HEK293 (cell line): ENCODE measurements around the gene PDE1C.

Experiments used
- CTCF ChIA-PET: fragments of 350-600 bp; formaldehyde crosslinking; extraction: SDS; loops from one replicate; lab custom pipeline; 2021; ENCODE audit warnings: antibody characterized with exemption; lab: Yijun Ruan, JAX
- POLR2A ChIA-PET: fragments of 300-600 bp; formaldehyde crosslinking; extraction: SDS; loops from one replicate; lab custom pipeline; 2020; ENCODE audit warnings: antibody characterized with exemption, inconsistent platforms; lab: Yijun Ruan, JAX
- H3K27ac ChIP-seq: fragments of 200-500 bp; sonication (Bioruptor generic); 2 replicates; pipeline ENCODE4 v1.5.1; 2014; ENCODE audit warnings: low read depth, low read length, control low read depth, inconsistent platforms; ENCODE audit errors: extremely low read depth
- H3K36me3 ChIP-seq, 2 experiments: fragments of 200-500 bp in 1 of 2; sonication (Bioruptor generic) in 1 of 2; 1 replicate in 1 of 2; 2 replicates in 1 of 2; pipeline ENCODE4 v1.5.1; 2014 to 2017; ENCODE audit warnings: inconsistent platforms in 2 of 2, low read length in 2 of 2; ENCODE audit not compliant: control insufficient read depth in 2 of 2, insufficient read depth in 1 of 2
- H3K4me1 ChIP-seq: fragments of 200-500 bp; sonication (Bioruptor generic); 2 replicates; pipeline ENCODE4 v1.5.1; 2014; ENCODE audit warnings: mild to moderate bottlenecking, low read length, inconsistent platforms; ENCODE audit not compliant: control insufficient read depth, insufficient read depth
- H3K4me3 ChIP-seq: 2 replicates; pipeline ENCODE4 v1.5.1; 2011; ENCODE audit warnings: low read depth, mild to moderate bottlenecking, control low read depth, low read length, moderate library complexity
- H3K9me3 ChIP-seq: fragments of 200-500 bp; sonication (Bioruptor generic); 2 replicates; pipeline ENCODE4 v1.5.1; 2014; ENCODE audit warnings: low read depth, low read length, inconsistent platforms; ENCODE audit not compliant: control insufficient read depth, insufficient read depth
- GLI2 ChIP-seq: fragments of 450-650 bp; formaldehyde crosslinking; IDR thresholded peaks from 2 replicates; pipeline ENCODE4; 2017; ENCODE audit warnings: missing biosample characterization, missing genetic modification characterization, low read depth, borderline replicate concordance
- GLI4 ChIP-seq: fragments of 450-650 bp; formaldehyde crosslinking; IDR thresholded peaks from 2 replicates; pipeline ENCODE4 v1.5.1; 2016; ENCODE audit warnings: missing biosample characterization, missing genetic modification characterization
- GLIS1 ChIP-seq: fragments of 450-650 bp; formaldehyde crosslinking; IDR thresholded peaks from 2 replicates; pipeline ENCODE4 v1.5.1; 2016; ENCODE audit warnings: missing biosample characterization, missing genetic modification characterization
- GLIS2 ChIP-seq: fragments of 450-650 bp; formaldehyde crosslinking; IDR thresholded peaks from 2 replicates; pipeline ENCODE4 v1.5.1; 2016; ENCODE audit warnings: missing biosample characterization, missing genetic modification characterization
- KLF1 ChIP-seq: fragments of 450-650 bp; formaldehyde crosslinking; IDR thresholded peaks from 2 replicates; pipeline ENCODE4 v1.5.1; 2016; ENCODE audit warnings: missing biosample characterization, missing genetic modification characterization
- ZBTB1 ChIP-seq: fragments of 450-650 bp; formaldehyde crosslinking; IDR thresholded peaks from 2 replicates; pipeline ENCODE4 v1.5.1; 2016; ENCODE audit warnings: missing biosample characterization, missing genetic modification characterization
- ZFP41 ChIP-seq: fragments of 450-650 bp; formaldehyde crosslinking; IDR thresholded peaks from 2 replicates; pipeline ENCODE4 v1.5.1; 2016; ENCODE audit warnings: missing biosample characterization, missing genetic modification characterization, borderline replicate concordance
- ZNF112 ChIP-seq: fragments of 450-650 bp; formaldehyde crosslinking; IDR thresholded peaks from 2 replicates; pipeline ENCODE4 v1.5.0; 2017; ENCODE audit warnings: missing biosample characterization, missing genetic modification characterization
- ZNF16 ChIP-seq: fragments of 450-650 bp; formaldehyde crosslinking; IDR thresholded peaks from 2 replicates; pipeline ENCODE4 v1.5.1; 2016; ENCODE audit warnings: low read depth, missing biosample characterization, missing genetic modification characterization
- ZNF416 ChIP-seq: fragments of 450-650 bp; formaldehyde crosslinking; IDR thresholded peaks from 2 replicates; pipeline ENCODE4 v1.5.1; 2016; ENCODE audit warnings: missing biosample characterization, missing genetic modification characterization
- ZNF473 ChIP-seq: fragments of 450-650 bp; formaldehyde crosslinking; IDR thresholded peaks from 2 replicates; pipeline ENCODE4 v1.5.1; 2017; ENCODE audit warnings: missing biosample characterization, missing genetic modification characterization
- ZNF48 ChIP-seq: fragments of 450-650 bp; formaldehyde crosslinking; IDR thresholded peaks from 2 replicates; pipeline ENCODE4 v1.5.1; 2016; ENCODE audit warnings: missing biosample characterization, missing genetic modification characterization
- ZNF501 ChIP-seq: fragments of 450-650 bp; formaldehyde crosslinking; IDR thresholded peaks from 2 replicates; pipeline ENCODE4 v1.5.1; 2016; ENCODE audit warnings: missing biosample characterization, missing genetic modification characterization
- ZNF521 ChIP-seq: fragments of 450-650 bp; formaldehyde crosslinking; IDR thresholded peaks from 2 replicates; pipeline ENCODE4 v1.5.1; 2017; ENCODE audit warnings: missing biosample characterization, mild to moderate bottlenecking, missing genetic modification characterization
- ZNF555 ChIP-seq: fragments of 450-650 bp; formaldehyde crosslinking; conservative IDR thresholded peaks from 2 replicates; pipeline ENCODE4 v1.5.1; 2017; ENCODE audit warnings: missing biosample characterization, mild to moderate bottlenecking, missing genetic modification characterization, inconsistent platforms
- ZNF561 ChIP-seq: fragments of 450-650 bp; IDR thresholded peaks from 2 replicates; pipeline ENCODE4 v1.5.1; 2018; ENCODE audit warnings: missing biosample characterization, missing genetic modification characterization, borderline replicate concordance
- ZNF621 ChIP-seq: fragments of 450-650 bp; formaldehyde crosslinking; IDR thresholded peaks from 2 replicates; pipeline ENCODE4 v1.5.1; 2017; ENCODE audit warnings: missing biosample characterization, missing genetic modification characterization
- ZNF654 ChIP-seq: fragments of 450-650 bp; formaldehyde crosslinking; IDR thresholded peaks from 2 replicates; pipeline ENCODE4 v1.5.1; 2016; ENCODE audit warnings: low read depth, missing biosample characterization, missing genetic modification characterization
- ZNF664 ChIP-seq: fragments of 450-650 bp; formaldehyde crosslinking; IDR thresholded peaks from 2 replicates; pipeline ENCODE4 v1.5.1; 2016; ENCODE audit warnings: missing biosample characterization, missing genetic modification characterization
- ZNF707 ChIP-seq: fragments of 450-650 bp; formaldehyde crosslinking; IDR thresholded peaks from 2 replicates; pipeline ENCODE4 v1.5.1; 2016; ENCODE audit warnings: missing biosample characterization, missing genetic modification characterization
- ZNF768 ChIP-seq: fragments of 450-650 bp; formaldehyde crosslinking; IDR thresholded peaks from 2 replicates; pipeline ENCODE4 v1.5.1; 2018; ENCODE audit warnings: missing biosample characterization, mild to moderate bottlenecking, missing genetic modification characterization
- ZNF792 ChIP-seq: fragments of 450-650 bp; formaldehyde crosslinking; IDR thresholded peaks from 2 replicates; pipeline ENCODE4 v1.5.1; 2016; ENCODE audit warnings: missing biosample characterization, missing genetic modification characterization
- ZNF843 ChIP-seq: fragments of 450-650 bp; formaldehyde crosslinking; IDR thresholded peaks from 2 replicates; pipeline ENCODE4 v1.5.1; 2016; ENCODE audit warnings: missing biosample characterization, missing genetic modification characterization
- TF ChIP-seq, protein P1 (sequence below): fragments of 450-650 bp; formaldehyde crosslinking; IDR thresholded peaks from 2 replicates; pipeline ENCODE4 v1.5.1; 2016; ENCODE audit warnings: missing biosample characterization, missing genetic modification characterization
- TF ChIP-seq, protein P2 (sequence below): fragments of 450-650 bp; formaldehyde crosslinking; IDR thresholded peaks from 2 replicates; pipeline ENCODE4 v1.5.1; 2016; ENCODE audit warnings: missing biosample characterization, missing genetic modification characterization, borderline replicate concordance

PDE1C gene

DNA sequence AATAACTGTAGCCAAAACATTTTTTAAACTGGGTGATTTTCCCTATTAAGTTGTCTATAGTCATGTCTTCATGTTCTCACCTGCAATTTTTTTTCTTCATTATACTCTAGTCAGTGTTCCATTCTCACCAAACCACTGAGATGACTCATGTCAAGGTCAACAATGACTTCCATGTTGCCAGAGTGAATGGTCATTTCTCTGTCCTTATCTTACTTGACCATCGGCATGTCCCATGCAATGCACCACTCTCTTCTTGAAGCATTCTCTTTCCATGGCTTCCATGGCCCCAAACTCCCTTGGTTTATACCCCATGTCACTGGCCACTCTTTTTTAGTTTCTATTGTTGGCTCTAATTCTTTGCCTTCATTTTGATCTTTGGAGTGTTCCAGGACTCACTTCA, 209.3 kb downstream of the PDE1C start (continued):
- TF ChIP-seq GLIS2 (tag by site-specific recombination) (no peak), KLF1 (tag by site-specific recombination) (no peak), ZBTB1 (tag by site-specific recombination) (no peak), ZNF621 (tag by site-specific recombination) (no peak)

DNA sequence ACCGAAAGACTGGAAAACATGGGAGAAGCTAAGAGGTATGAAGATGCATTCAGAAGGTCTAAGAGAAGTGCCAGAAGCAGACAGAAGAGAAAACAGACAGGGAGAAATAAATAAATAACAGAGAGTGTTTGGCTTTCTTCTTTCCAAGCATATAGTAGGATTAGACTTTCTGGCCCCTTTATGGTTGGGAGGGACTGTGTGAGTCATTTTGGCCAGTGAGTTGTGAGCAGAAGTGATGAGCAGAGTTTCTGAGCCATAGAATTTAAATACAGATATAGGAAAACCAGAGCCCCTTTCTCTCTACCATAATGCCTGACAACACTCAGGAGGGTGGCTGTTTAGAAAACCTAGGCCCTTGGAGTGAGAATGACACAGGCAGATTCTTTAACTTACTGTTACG, 212.2 kb downstream of the PDE1C start:
- Histone ChIP-seq H3K36me3 (no peaks in the 10 kb centered on the region), H3K27ac (no peak overlapping the region), H3K9me3 (no peaks in the 10 kb centered on the region), H3K4me3 (no peak overlapping the region), H3K4me1 (no peaks in the 10 kb centered on the region)
- POLR2A ChIA-PET: no interaction called here
- CTCF ChIA-PET: no interaction called here
- TF ChIP-seq ZNF112 (tag by site-specific recombination) (no peak), GLIS1 (no peak), ZNF707 (no peak), ZNF654 (tag by site-specific recombination) (no peak), ZNF792 (tag by site-specific recombination) (no peak), GLI4 (tag by site-specific recombination) (no peak), ZNF48 (tag by site-specific recombination) (no peak), GLI2 (no peak), ZNF416 (tag by site-specific recombination) (no peak), ZNF843 (tag by site-specific recombination) (no peak), ZNF555 (no peak), ZFP41 (tag by site-specific recombination) (no peak), ZNF501 (tag by site-specific recombination) (no peak), ZNF473 (no peak), ZNF664 (no peak), ZNF561 (tag by site-specific recombination) (no peak)
- TF ChIP-seq, protein P1, sequence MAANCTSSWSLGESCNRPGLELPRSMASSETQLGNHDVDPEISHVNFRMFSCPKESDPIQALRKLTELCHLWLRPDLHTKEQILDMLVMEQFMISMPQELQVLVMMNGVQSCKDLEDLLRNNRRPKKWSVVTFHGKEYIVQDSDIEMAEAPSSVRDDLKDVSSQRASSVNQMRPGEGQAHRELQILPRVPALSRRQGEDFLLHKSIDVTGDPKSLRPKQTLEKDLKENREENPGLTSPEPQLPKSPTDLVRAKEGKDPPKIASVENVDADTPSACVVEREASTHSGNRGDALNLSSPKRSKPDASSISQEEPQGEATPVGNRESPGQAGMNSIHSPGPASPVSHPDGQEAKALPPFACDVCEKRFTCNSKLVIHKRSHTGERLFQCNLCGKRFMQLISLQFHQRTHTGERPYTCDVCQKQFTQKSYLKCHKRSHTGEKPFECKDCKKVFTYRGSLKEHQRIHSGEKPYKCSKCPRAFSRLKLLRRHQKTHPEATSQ (tag by site-specific recombination): no peak

DNA sequence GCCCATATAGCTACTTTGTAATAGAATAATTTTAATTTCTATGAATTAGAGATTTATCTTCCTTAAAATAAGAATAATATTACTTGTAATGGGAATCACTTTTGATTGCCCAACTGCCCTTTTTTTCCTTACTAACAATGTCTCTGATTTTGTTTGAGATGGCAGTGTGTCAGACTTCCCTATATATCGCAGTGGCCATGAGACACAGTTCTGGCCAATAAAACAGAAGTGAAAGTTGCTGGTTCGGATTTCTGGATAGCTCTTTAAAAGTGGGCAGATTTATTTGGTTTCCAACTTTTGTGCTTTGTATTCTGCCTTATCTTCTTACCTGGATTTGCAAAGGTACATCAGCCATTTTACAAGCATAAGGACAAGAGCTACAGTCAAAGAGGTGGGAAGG, 213.0 kb downstream of the PDE1C start:
- no peaks in the 10 kb centered on the region for H3K9me3 ChIP-seq
- no peaks in the 10 kb centered on the region for H3K4me1 ChIP-seq
- TF ChIP-seq ZNF16: no peak
- TF ChIP-seq, protein P2, sequence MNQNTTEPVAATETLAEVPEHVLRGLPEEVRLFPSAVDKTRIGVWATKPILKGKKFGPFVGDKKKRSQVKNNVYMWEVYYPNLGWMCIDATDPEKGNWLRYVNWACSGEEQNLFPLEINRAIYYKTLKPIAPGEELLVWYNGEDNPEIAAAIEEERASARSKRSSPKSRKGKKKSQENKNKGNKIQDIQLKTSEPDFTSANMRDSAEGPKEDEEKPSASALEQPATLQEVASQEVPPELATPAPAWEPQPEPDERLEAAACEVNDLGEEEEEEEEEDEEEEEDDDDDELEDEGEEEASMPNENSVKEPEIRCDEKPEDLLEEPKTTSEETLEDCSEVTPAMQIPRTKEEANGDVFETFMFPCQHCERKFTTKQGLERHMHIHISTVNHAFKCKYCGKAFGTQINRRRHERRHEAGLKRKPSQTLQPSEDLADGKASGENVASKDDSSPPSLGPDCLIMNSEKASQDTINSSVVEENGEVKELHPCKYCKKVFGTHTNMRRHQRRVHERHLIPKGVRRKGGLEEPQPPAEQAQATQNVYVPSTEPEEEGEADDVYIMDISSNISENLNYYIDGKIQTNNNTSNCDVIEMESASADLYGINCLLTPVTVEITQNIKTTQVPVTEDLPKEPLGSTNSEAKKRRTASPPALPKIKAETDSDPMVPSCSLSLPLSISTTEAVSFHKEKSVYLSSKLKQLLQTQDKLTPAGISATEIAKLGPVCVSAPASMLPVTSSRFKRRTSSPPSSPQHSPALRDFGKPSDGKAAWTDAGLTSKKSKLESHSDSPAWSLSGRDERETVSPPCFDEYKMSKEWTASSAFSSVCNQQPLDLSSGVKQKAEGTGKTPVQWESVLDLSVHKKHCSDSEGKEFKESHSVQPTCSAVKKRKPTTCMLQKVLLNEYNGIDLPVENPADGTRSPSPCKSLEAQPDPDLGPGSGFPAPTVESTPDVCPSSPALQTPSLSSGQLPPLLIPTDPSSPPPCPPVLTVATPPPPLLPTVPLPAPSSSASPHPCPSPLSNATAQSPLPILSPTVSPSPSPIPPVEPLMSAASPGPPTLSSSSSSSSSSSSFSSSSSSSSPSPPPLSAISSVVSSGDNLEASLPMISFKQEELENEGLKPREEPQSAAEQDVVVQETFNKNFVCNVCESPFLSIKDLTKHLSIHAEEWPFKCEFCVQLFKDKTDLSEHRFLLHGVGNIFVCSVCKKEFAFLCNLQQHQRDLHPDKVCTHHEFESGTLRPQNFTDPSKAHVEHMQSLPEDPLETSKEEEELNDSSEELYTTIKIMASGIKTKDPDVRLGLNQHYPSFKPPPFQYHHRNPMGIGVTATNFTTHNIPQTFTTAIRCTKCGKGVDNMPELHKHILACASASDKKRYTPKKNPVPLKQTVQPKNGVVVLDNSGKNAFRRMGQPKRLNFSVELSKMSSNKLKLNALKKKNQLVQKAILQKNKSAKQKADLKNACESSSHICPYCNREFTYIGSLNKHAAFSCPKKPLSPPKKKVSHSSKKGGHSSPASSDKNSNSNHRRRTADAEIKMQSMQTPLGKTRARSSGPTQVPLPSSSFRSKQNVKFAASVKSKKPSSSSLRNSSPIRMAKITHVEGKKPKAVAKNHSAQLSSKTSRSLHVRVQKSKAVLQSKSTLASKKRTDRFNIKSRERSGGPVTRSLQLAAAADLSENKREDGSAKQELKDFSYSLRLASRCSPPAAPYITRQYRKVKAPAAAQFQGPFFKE (tag by site-specific recombination): no peak
- no peak for TF ChIP-seq ZNF521 (tag by site-specific recombination)
- no peak for TF ChIP-seq ZNF768 (tag by site-specific recombination)
- H3K27ac ChIP-seq: no peak overlapping the region
- CTCF ChIA-PET: interaction anchor here (0.6 kb wide), 1 partner anchor 666 kb away, joined by 3 read pairs; no protein-coding TSS in a partner anchor
- POLR2A ChIA-PET: no interaction called here
- H3K36me3 ChIP-seq: no peaks in the 10 kb centered on the region
- no peak overlapping the region for H3K4me3 ChIP-seq
